Uterus (tissue), 2 donors: Measurements from ENCODE around the gene SYTL5.
A peak's percentile ranks its signal among the peaks of the same experiment; 100 is the strongest.

Experiments used
- CTCF ChIP-seq, 4 experiments: fragments of 200-600 bp in 2 of 4; fragments of 450-650 bp in 2 of 4; sonication (generic) in 2 of 4; IDR thresholded peaks; one replicate each; pipeline ENCODE4 v1.5.1; 2016 to 2019; ENCODE audit warnings: antibody characterized with exemption in 4 of 4, mild to moderate bottlenecking in 2 of 4, moderate library complexity in 1 of 4
- POLR2A ChIP-seq, 2 donors: fragments of 450-650 bp; IDR thresholded peaks; one replicate each; pipeline ENCODE4 v1.6.1; 2016; ENCODE audit warnings: antibody characterized with exemption in 2 of 2, mild to moderate bottlenecking in 1 of 2, moderate library complexity in 1 of 2

- TF ChIP-seq CTCF (IDR thresholded peaks at IDR 0.05) (peak; percentile 21 to 48 (median 44)), POLR2A (IDR thresholded peaks at IDR 0.05) (no peak)
Observed at GRCh38 chrX:38166478-38167083, 160.2 kb downstream of the SYTL5 start.
